H1 (cell line): Measurements from ENCODE around the gene DSG4. TPM values are rescaled to one million over a fixed set of nuclear protein-coding genes. Genes with fewer than 3 reads are reported as not detected.

Source experiments
- CTCF ChIA-PET: fragments of 300-600 bp; sonication (Branson Sonifier 250); formaldehyde crosslinking; loops from one replicate; lab custom pipeline; 2021; ENCODE audit not compliant: partially characterized antibody; lab: Charles Lee
- POLR2A ChIA-PET: fragments of 300-600 bp; sonication (Branson Sonifier 250); formaldehyde crosslinking; loops from one replicate; lab custom pipeline; 2021; ENCODE audit warnings: inconsistent platforms; ENCODE audit not compliant: partially characterized antibody; lab: Charles Lee
- DNase-seq, 2 experiments: peaks; one replicate each; pipeline versions ENCODE4 v3.0.0 to v3.0.0-alpha.2; 2010 to 2022; ENCODE audit warnings: low spot score in 2 of 2, low read depth in 1 of 2, mixed read lengths in 1 of 2
- FAIRE-seq: peaks from 2 replicates; lab custom pipeline; 2011; peaks lifted over from hg19 to GRCh38; lab: Jason Lieb, UNC
- H2AFZ ChIP-seq: 2 replicates; pipeline ENCODE4 v1.8.1; 2012; ENCODE audit warnings: low read length, inconsistent platforms
- H2AK5ac ChIP-seq: 2 replicates; pipeline ENCODE4 v1.6.1; 2013; ENCODE audit warnings: low read depth, low read length
- H2BK120ac ChIP-seq: replicated peaks from 2 replicates; pipeline ENCODE3; 2013; ENCODE audit warnings: low read depth, low read length, inconsistent platforms
- H2BK12ac ChIP-seq: 2 replicates; pipeline ENCODE4 v1.6.1; 2013; ENCODE audit warnings: low read depth, low read length
- H2BK15ac ChIP-seq: 2 replicates; pipeline ENCODE4 v1.6.1; 2013; ENCODE audit warnings: low read length
- H2BK20ac ChIP-seq: 2 replicates; pipeline ENCODE4 v1.6.1; 2013; ENCODE audit warnings: low read length
- H2BK5ac ChIP-seq: 2 replicates; pipeline ENCODE4 v1.6.1; 2013; ENCODE audit warnings: low read depth, low read length
- H3K14ac ChIP-seq: 2 replicates; pipeline ENCODE4 v1.6.1; 2013; ENCODE audit warnings: inconsistent platforms; ENCODE audit not compliant: insufficient read length
- H3K18ac ChIP-seq: 2 replicates; pipeline ENCODE4 v1.6.1; 2013; ENCODE audit warnings: low read length; ENCODE audit errors: extremely low read depth
- H3K23ac ChIP-seq: 2 replicates; pipeline ENCODE4 v1.6.1; 2013; ENCODE audit warnings: inconsistent platforms; ENCODE audit not compliant: insufficient read length
- H3K23me2 ChIP-seq: 2 replicates; pipeline ENCODE4 v1.6.1; 2013; ENCODE audit warnings: low read depth, low read length
- H3K27ac ChIP-seq: 2 replicates; pipeline ENCODE4 v1.6.1; 2011; ENCODE audit warnings: low read depth, low read length, inconsistent platforms
- H3K27me3 ChIP-seq, 4 experiments: replicated peaks in 1 of 4; 1 replicate in 1 of 4; 2 replicates in 3 of 4; pipeline versions ENCODE4 v1.6.1 to v1.8.1; 2011 to 2013; ENCODE audit warnings: low read length in 3 of 4, mild to moderate bottlenecking in 3 of 4, inconsistent platforms in 2 of 4, mixed read lengths in 2 of 4, moderate library complexity in 1 of 4; ENCODE audit not compliant: control insufficient read depth in 3 of 4, insufficient read depth in 3 of 4; ENCODE audit errors: extremely low read depth in 1 of 4
- H3K36me3 ChIP-seq, 4 experiments: 2 replicates each; pipeline versions ENCODE4 v1.6.1 to v1.8.1; 2011 to 2013; ENCODE audit warnings: mild to moderate bottlenecking in 4 of 4, low read length in 3 of 4, moderate library complexity in 2 of 4, control low read depth in 1 of 4, inconsistent platforms in 1 of 4; ENCODE audit not compliant: insufficient read depth in 4 of 4, control insufficient read depth in 2 of 4
- H3K4ac ChIP-seq: replicated peaks from 2 replicates; pipeline ENCODE3; 2013; ENCODE audit warnings: low read length, low read depth, mixed read lengths, inconsistent platforms; ENCODE audit not compliant: insufficient read length
- H3K4me1 ChIP-seq, 4 experiments: replicated peaks in 1 of 4; 1 replicate in 1 of 4; 2 replicates in 3 of 4; pipeline versions ENCODE4 v1.6.1 to v1.8.1; 2011 to 2013; ENCODE audit warnings: low read length in 3 of 4, inconsistent platforms in 2 of 4, mixed read lengths in 1 of 4; ENCODE audit not compliant: insufficient read depth in 4 of 4, control insufficient read depth in 3 of 4
- H3K4me2 ChIP-seq, 2 experiments: 2 replicates each; pipeline versions ENCODE4 v1.6.1 to v1.8.1; 2011 to 2013; ENCODE audit warnings: low read depth in 2 of 2, low read length in 2 of 2, control low read depth in 1 of 2, inconsistent platforms in 1 of 2, mild to moderate bottlenecking in 1 of 2; ENCODE audit not compliant: insufficient read depth in 1 of 2
- H3K4me3 ChIP-seq, 4 experiments: fragments of 200-600, 300-600 bp in 1 of 4; sonication (generic), shearing (Covaris generic), sonication (Bioruptor Twin) in 1 of 4; 2 replicates each; pipeline versions ENCODE4 v1.5.1 to v1.8.1; 2011 to 2016; ENCODE audit warnings: low read length in 4 of 4, low read depth in 3 of 4, control low read depth in 2 of 4, inconsistent platforms in 2 of 4, mild to moderate bottlenecking in 2 of 4, mixed read lengths in 1 of 4, moderate library complexity in 1 of 4; ENCODE audit not compliant: insufficient read depth in 2 of 4; ENCODE audit errors: extremely low read depth in 1 of 4
- H3K56ac ChIP-seq: replicated peaks from 2 replicates; pipeline ENCODE3; 2013; ENCODE audit warnings: low read depth, mild to moderate bottlenecking, mixed read lengths, low read length, inconsistent platforms; ENCODE audit not compliant: insufficient read length
- H3K79me1 ChIP-seq: 2 replicates; pipeline ENCODE4 v1.6.1; 2013; ENCODE audit warnings: low read depth, low read length, control low read depth
- H3K79me2 ChIP-seq, 2 experiments: 2 replicates each; pipeline versions ENCODE4 v1.6.1 to v1.8.1; 2012 to 2013; ENCODE audit warnings: low read length in 2 of 2, mild to moderate bottlenecking in 2 of 2, inconsistent platforms in 1 of 2; ENCODE audit not compliant: insufficient read depth in 2 of 2, control insufficient read depth in 1 of 2
- H3K9ac ChIP-seq, 4 experiments: replicated peaks in 1 of 4; 1 replicate in 1 of 4; 2 replicates in 3 of 4; pipeline versions ENCODE4 v1.6.1 to v1.8.1; 2011 to 2013; ENCODE audit warnings: low read depth in 3 of 4, low read length in 3 of 4, control low read depth in 2 of 4, mild to moderate bottlenecking in 2 of 4, moderate library complexity in 2 of 4, inconsistent platforms in 1 of 4; ENCODE audit errors: extremely low read depth in 1 of 4
- H3K9me3 ChIP-seq, 2 experiments: 2 replicates each; pipeline versions ENCODE4 v1.6.1 to v1.8.1; 2012 to 2013; ENCODE audit warnings: mild to moderate bottlenecking in 2 of 2, moderate library complexity in 2 of 2, control low read depth in 1 of 2, inconsistent platforms in 1 of 2, low read depth in 1 of 2, low read length in 1 of 2, mixed read lengths in 1 of 2; ENCODE audit not compliant: insufficient read depth in 2 of 2
- H4K20me1 ChIP-seq, 2 experiments: replicated peaks in 1 of 2; 2 replicates each; pipeline versions ENCODE3 to v1.8.1; 2011 to 2013; ENCODE audit warnings: inconsistent platforms in 2 of 2, low read length in 2 of 2, mild to moderate bottlenecking in 1 of 2; ENCODE audit not compliant: insufficient read depth in 2 of 2, control insufficient read depth in 1 of 2
- H4K5ac ChIP-seq: 2 replicates; pipeline ENCODE4 v1.6.1; 2013; ENCODE audit warnings: low read length, low read depth, mixed read lengths, inconsistent platforms; ENCODE audit not compliant: insufficient read length
- H4K8ac ChIP-seq: 2 replicates; pipeline ENCODE4 v1.8.0; 2013; ENCODE audit warnings: mild to moderate bottlenecking, moderate library complexity, low read length, inconsistent platforms; ENCODE audit not compliant: insufficient read depth; ENCODE audit errors: extremely low read depth
- H4K91ac ChIP-seq: replicated peaks from 2 replicates; pipeline ENCODE3; 2013; ENCODE audit warnings: low read length, mixed read lengths, inconsistent platforms; ENCODE audit not compliant: insufficient read length
- CEBPB ChIP-seq: IDR thresholded peaks from 2 replicates; pipeline ENCODE4 v1.6.1; 2012; ENCODE audit warnings: low read depth, low read length
- HDAC2 ChIP-seq, 2 experiments: fragments of 300-600 bp in 1 of 2; sonication (generic) in 1 of 2; IDR thresholded peaks; 2 replicates each; pipeline ENCODE4 v1.6.1; 2011 to 2012; ENCODE audit warnings: low read depth in 2 of 2, low read length in 2 of 2, mild to moderate bottlenecking in 2 of 2, moderate library complexity in 2 of 2, borderline replicate concordance in 1 of 2, inconsistent platforms in 1 of 2
- JUND ChIP-seq: IDR thresholded peaks from 2 replicates; pipeline ENCODE4 v1.6.1; 2011; ENCODE audit warnings: mild to moderate bottlenecking, improper control_type of control experiment, low read length
- SIN3A ChIP-seq, 2 experiments: IDR thresholded peaks in 1 of 2; conservative IDR thresholded peaks in 1 of 2; 2 replicates each; pipeline ENCODE4 v1.6.1; 2011 to 2012; ENCODE audit warnings: low read length in 2 of 2, improper control_type of control experiment in 1 of 2, low read depth in 1 of 2, mild to moderate bottlenecking in 1 of 2
- SP2 ChIP-seq: IDR thresholded peaks from 2 replicates; pipeline ENCODE4 v1.6.1; 2012; ENCODE audit warnings: mild to moderate bottlenecking, low read length, inconsistent platforms
- SP4 ChIP-seq: IDR thresholded peaks from 2 replicates; pipeline ENCODE4 v1.6.1; 2012; ENCODE audit warnings: low read length, inconsistent platforms
- WGBS, 2 experiments: shearing (Covaris generic) in 1 of 2; methylation state at CpG; one replicate each; pipeline versions ENCODE4 v1.1.6 to v1.1.7; 2013 to 2015; ENCODE audit warnings: low lambda C conversion rate in 2 of 2, mixed read lengths in 2 of 2, inconsistent platforms in 1 of 2, low coverage in 1 of 2, missing lambda C conversion rate in 1 of 2; ENCODE audit not compliant: insufficient replicate concordance in 2 of 2, insufficient coverage in 1 of 2, insufficient read length in 1 of 2; ENCODE audit errors: extremely low coverage in 1 of 2, missing lambda C conversion rate in 1 of 2; 5-methylcytosine and 5-hydroxymethylcytosine counted together
- polyA plus RNA-seq, 7 experiments: library from polyadenylated mRNA; depleted of rRNA in 3 of 7; stranded (reverse) in 5 of 7; unstranded in 2 of 7; fragments of >200 nt in 5 of 7; fragments of 200-250 nt in 2 of 7; gene quantifications; 1 replicate in 5 of 7; 2 replicates in 1 of 7; 4 replicates in 1 of 7; pipeline versions ENCODE4 v1.2.1 to v1.2.3, GENCODE V29; 2011 to 2013; ENCODE audit warnings: missing spikeins in 2 of 7, mixed read lengths in 2 of 7
- total RNA-seq: library from RNA; stranded (reverse); fragmentation: NEBNext Ultra II Directional; extraction: Animal tissue kit (Norgen Biotek cat#: 25700); gene quantifications from 2 replicates; pipeline ENCODE4 v1.2.1, GENCODE V29; 2021

The DSG4 gene
- total and polyA plus RNA-seq, 2 of the 8 experiments (the other 6 are each of a cell fraction or from before 2014, with no cell fraction given): not detected

DNA sequence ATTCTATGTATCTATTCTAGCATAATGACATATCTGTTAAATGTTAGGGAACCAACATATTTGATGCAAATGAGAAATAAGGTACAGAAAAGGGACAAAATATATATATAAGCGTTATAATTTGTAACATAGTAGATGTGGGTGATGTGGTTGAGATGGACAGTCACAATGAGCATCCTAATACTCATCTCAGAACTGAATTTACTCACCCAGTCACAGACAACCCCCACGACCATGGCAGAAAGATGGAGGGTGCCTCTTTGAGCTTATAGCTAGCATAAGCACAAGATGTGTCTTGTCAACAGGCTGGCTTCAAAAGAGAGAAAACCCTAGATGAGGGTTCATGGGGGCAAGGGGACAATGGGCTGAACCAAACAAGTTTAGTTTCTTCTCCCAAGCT is 61.8 kb downstream of the DSG4 start:
- 83% methylated on average over 2 of the region's 2 CpGs; no CpG with 5 or more reads in 1 of the 2 experiments for WGBS, 2 experiments
- POLR2A ChIA-PET: no interaction called here
- H2AFZ ChIP-seq: peak overlapping the region; percentile 21

More for the DNA sequence above, 61.8 kb downstream of the DSG4 start:
- no peak overlapping the region for H3K4me2 ChIP-seq
- no peaks in the 10 kb centered on the region for H3K36me3 ChIP-seq
- no peak overlapping the region for H2AK5ac ChIP-seq
- H3K79me2 ChIP-seq: no peaks in the 10 kb centered on the region
- H3K4me1 ChIP-seq: no peaks in the 10 kb centered on the region
- CTCF ChIA-PET: interaction anchor here (0.6 to 6.8 kb wide), 2 partner anchors 14 to 1243 kb away, joined by 3 to 47 read pairs; no protein-coding TSS in a partner anchor
- H4K5ac ChIP-seq: no peak overlapping the region
- H2BK5ac ChIP-seq: no peak overlapping the region
- no peak overlapping the region for H3K4ac ChIP-seq
- H4K8ac ChIP-seq: no peak overlapping the region
- no peak overlapping the region for H4K91ac ChIP-seq
- H2BK20ac ChIP-seq: no peak overlapping the region
- H3K18ac ChIP-seq: no peak overlapping the region
- H3K4me3 ChIP-seq: no peak overlapping the region
- no peaks in the 10 kb centered on the region for H3K23me2 ChIP-seq
- H2BK15ac ChIP-seq: no peak overlapping the region
- no peak for FAIRE-seq
- H3K79me1 ChIP-seq: no peaks in the 10 kb centered on the region
- H2BK12ac ChIP-seq: no peak overlapping the region
- no peaks in the 10 kb centered on the region for H4K20me1 ChIP-seq
- DNase-seq: no peak
- H3K23ac ChIP-seq: no peak overlapping the region
- no peaks in the 10 kb centered on the region for H3K27me3 ChIP-seq
- no peak overlapping the region for H3K9ac ChIP-seq
- H3K56ac ChIP-seq: no peak overlapping the region
- H2BK120ac ChIP-seq: no peak overlapping the region
- H3K27ac ChIP-seq: no peak overlapping the region
- TF ChIP-seq SP2 (no peak), SP4 (no peak), CEBPB (no peak), HDAC2 (IDR thresholded peaks at IDR 0.05; ENCODE audit: borderline replicate concordance in 1 of 2, low read depth in 2 of 2, low read length in 2 of 2) (no peak), SIN3A (conservative IDR thresholded peaks at IDR 0.05 in 1 of 2, IDR thresholded peaks at IDR 0.05 in 1 of 2; ENCODE audit: low read depth in 1 of 2, low read length in 2 of 2) (no peak), JUND (no peak)
- no peak overlapping the region for H3K14ac ChIP-seq
- H3K9me3 ChIP-seq: no peaks in the 10 kb centered on the region
